GF-D8 (cell line): ENCODE data around the gene KIAA0753.

Experiments used
- DNase-seq: peaks from one replicate; lab custom pipeline; 2025; lab: John Stamatoyannopoulos, UW

The KIAA0753 gene

DNA sequence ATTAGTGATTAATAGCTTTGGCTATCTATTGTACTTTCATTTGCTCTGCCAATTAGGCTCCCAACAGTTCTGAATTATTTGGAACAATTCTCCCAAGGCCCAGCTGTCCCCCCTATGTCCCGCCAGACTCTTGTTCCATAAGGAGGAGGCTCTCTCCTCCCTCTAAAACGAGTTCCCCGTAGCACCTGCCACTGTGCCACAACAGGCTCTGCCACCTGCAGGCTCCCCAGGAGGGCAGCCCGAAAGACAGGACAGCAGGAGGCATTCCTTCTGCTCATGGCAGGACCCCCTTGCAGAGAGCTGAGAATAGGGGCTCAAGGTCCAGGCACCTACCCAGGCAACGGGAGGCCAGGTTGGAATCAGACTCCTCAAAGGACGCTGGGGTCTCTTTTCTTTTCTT lies 93.2 kb downstream of the KIAA0753 start:
- no peak for DNase-seq

DNA sequence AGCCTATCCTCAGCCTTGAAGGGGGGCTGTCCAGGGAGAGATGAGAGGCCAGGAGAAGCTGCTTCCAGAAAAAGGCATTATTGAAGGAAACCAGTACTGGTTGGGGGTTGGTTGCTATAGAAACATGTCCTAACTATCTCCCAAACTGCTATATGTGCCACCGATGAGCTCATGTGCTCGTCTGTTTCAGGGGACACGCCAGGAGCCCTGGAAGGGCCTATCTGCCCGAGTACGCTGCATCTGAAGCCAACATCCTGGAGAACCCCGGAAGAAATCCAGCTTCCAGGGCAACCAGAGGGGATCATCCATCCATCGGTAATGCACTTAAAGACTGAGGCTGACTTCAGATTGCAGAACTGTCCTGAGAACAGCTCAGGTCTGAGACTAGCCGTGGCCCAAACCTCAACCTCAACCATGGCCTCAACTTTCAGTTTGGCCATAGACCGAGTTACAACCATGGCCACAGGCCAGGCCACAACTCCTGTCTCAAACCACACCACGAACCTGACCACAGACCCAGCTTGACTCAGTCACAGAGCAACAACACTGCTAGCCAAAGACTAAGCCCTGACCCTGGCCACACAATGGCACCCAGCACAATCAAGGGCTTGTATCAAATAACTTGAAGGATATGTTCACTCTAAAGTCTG lies 94.3 kb downstream of the KIAA0753 start:
- no peak for DNase-seq

DNA sequence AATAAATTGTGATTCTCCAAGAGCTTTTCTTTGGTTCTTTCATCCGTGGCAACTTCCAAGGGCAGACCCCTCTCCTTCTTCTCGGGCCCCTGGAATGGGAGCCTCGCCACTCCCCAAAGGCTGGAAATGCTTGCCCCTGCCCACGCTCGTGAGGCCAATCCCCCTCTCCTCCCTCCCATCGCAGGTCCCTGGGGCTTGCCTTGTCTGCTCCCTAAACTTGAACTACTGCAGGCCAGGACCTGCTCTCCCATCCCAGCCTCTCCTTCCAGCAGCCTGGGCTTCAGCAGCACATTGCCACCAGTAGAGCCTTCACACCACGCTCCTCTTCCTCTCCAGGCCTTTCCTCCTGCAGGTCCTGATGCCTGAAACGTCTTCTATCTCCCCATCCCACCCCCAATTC lies 95.2 kb downstream of the KIAA0753 start:
- no peak for DNase-seq

DNA sequence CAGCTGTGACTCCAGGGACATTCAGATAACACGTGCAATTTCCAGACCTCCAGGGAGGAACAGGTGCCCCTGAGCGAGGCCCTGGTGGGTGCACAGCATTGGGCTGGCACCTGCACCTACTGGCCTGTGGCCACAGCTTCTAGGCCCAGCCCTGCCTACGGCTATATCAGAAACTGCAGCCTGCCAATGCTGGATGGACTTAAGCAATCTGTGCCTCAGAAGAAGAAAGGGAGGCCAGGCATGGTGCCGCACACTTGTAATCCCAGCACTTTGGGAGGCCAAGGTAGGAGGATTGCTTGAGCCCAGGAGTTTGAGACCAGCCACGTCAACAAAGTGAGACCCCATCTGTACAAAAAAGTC lies 96.5 kb downstream of the KIAA0753 start:
- no peak for DNase-seq

- DNase-seq: no peak
These were observed 97.2 kb downstream of the KIAA0753 start for GRCh38 chr17:6543079-6544010.

DNA sequence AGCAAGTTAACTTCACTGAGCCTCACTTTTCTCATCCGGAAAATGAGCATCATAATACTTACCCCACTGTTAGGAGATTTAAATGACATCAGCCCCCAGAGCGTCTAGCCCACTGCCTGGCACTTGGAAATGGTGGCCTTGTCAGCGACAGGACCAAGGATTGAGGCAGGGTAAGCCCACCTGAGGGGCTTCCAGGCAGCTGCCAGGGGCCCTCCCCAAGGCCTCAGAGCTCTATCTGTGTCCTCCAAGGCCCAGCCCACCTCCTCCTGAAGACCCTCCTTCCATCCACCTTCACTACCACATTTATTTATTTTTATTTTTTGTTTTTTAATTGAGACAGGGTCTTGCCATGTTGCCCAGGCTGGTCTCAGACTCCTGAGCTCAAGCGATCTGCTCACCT lies 97.9 kb downstream of the KIAA0753 start:
- DNase-seq: no peak

DNA sequence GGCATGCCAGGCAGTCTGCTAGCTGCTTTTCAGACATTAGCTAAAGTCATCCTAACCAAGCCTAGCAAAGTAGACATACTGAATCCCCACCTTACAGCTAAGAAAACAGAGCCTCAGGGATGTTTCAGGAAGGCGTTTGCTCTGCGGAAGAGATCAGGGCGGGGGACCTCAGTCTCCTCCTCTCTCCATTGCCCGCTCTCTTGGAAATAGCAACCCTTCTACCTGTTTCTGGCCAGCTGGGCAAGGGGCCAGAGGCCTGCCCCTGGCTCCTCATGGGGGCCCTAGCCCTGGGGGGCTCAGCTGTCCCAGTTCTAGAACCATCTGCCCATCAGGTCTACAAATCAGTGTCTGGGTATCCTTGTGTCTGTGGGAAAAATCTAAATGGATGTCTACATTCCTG lies 98.6 kb downstream of the KIAA0753 start:
- no peak for DNase-seq

- DNase-seq: no peak
These were observed 100.6 kb downstream of the KIAA0753 start for GRCh38 chr17:6539871-6540270.

GRCh38 chr17:6536566-6537065 lies 103.9 kb downstream of the KIAA0753 start:
- DNase-seq: no peak

DNA sequence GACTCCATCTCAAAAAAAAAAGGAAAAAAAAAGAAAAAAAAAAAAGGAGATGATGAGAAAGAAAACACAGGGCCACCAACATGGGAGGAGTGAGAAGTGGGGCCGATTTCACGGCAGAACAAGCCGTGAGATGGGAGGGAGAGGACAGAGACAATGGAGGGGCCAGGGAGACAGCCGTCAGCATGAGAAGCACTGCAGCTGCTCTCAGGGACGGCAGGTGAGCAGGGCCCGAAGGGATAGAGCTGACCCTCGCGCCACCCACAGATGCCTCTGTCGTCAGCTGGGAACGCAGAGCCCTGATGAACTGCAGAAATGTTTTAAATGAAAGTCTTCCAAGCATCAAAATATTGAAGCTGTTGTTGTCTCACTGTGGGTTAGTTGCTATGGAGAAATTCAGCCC lies 104.5 kb downstream of the KIAA0753 start:
- no peak for DNase-seq

DNA sequence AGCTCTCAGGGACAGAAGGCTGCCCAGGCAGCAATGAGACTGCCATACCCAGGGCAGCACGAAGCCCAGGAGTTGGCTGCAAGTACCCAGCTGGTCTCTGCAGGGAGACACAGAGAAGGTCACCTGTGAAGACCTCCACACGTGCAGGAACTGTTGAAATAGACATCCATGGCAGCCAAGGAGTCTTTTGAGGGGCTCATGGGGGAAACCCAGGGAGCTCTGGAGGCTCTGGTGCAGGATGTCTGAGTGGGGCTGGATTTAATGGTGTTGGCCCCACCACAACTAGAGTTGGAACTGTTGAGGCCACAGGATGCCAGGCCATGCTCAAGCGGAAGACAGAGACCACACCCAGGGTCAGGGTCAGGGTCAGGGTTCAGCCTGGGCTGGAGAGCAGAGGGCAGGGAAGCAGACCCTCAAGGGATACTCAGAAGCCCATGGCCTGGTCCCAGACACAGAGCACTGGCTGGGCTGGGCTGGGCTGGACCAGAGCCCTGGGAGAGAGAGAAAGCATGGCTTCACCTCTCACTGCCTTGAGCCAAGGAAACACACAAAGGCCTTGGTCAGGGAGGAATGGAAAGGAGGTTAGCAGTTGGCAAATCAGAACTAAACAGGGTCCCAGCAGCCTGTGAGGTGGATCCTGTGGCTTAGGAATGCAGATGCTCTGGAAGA lies 105.5 kb downstream of the KIAA0753 start:
- no peak for DNase-seq

GRCh38 chr17:6532441-6532885 lies 108.0 kb downstream of the KIAA0753 start:
- no peak for DNase-seq

- no peak for DNase-seq
These were observed 108.9 kb downstream of the KIAA0753 start for GRCh38 chr17:6531575-6531974.

DNA sequence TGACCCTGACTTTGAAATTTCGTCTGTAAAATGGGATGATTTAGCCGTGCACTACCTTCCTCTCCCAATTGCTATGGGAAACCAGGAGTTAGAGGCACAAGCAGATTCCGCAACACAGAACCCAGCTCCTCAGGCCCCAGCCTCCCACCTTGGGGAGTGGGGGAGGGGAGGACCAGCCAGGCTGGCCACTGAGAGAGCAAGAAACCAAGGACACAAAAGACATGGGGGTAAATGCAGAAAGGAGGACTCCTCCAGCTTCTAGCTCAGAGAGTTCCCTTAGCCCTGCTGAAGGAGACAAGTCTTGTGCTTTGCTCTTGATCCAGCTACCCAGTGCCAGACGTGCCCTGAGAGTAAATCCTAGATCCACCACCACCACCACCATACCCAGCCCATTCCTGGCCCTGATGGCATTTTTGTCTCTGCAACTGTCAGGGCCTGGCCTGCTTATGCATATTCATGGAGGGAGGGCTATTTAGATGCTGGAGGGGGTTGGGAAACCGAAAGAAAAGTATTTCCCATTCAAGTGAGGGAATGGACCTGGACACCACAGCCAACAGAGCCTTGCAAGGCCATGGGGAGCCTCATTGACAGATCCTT lies 110.1 kb downstream of the KIAA0753 start:
- DNase-seq: no peak

DNA sequence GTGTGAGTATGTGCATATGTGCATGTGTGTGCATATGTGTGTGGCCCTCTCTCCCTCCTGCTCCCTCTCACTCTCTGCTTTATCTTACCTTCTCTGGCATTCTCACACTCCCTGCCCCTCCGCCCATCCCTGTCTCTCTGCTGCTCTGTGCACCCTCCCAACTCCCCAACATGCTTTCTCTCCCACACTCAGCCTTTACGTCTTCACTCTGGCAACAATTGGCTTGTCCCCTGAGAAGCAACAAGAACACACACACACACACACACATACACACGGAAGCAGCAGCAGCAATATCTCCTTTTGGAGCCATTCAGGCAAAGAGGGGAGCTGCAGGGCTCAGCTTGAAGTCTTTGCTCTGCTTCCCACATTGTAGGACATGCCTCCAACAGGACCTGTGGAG lies 112.0 kb downstream of the KIAA0753 start:
- DNase-seq: no peak
